ENCODE data around the gene C16orf95. TPM values are rescaled to one million over a fixed set of nuclear protein-coding genes. Genes with fewer than 3 reads are reported as not detected.
"Not testable (repeated sequence)": the region's sequence is repeated elsewhere in the genome, so short reads cannot be mapped to it uniquely, and the experiment has no call there.

C16orf95 gene
- total and polyA plus RNA-seq, 8 donors, result 1.1 to 4.7 (median 2.9) TPM

DNA sequence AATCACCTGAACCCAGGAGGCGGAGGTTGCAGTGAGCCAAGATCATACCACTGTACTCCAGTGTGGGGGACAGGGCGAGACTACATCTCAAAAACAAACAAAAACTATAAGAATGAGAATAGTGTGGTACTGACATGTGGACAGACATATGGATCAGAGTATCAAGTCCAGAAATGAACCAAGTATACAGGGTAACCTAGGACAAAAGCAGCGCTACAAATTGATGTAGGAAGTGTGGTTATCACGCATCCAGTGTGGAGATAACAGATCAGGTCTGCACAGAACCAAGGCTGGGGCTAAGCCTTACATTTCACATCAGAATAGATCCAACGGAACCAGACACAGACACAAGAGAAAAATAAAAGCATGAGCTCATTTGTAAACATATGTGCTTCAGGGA, 23.0 kb upstream of the C16orf95 start:
- H3K9me3 ChIP-seq, result no peaks in the 10 kb centered on the region
- no peak for FAIRE-seq
- WGBS, 2 donors, result 97 to 98% methylated on average over 5 of the region's 5 CpGs
- H3K36me3 ChIP-seq, result peaks cover 0 to 36% (median 7%) of the 10 kb centered on the region in 3 donors
- no peaks in the 10 kb centered on the region for H3K27me3 ChIP-seq
- H3K27ac ChIP-seq, result no peak overlapping the region
- no peak overlapping the region for H3K4me3 ChIP-seq
- TF ChIP-seq, protein P1, sequence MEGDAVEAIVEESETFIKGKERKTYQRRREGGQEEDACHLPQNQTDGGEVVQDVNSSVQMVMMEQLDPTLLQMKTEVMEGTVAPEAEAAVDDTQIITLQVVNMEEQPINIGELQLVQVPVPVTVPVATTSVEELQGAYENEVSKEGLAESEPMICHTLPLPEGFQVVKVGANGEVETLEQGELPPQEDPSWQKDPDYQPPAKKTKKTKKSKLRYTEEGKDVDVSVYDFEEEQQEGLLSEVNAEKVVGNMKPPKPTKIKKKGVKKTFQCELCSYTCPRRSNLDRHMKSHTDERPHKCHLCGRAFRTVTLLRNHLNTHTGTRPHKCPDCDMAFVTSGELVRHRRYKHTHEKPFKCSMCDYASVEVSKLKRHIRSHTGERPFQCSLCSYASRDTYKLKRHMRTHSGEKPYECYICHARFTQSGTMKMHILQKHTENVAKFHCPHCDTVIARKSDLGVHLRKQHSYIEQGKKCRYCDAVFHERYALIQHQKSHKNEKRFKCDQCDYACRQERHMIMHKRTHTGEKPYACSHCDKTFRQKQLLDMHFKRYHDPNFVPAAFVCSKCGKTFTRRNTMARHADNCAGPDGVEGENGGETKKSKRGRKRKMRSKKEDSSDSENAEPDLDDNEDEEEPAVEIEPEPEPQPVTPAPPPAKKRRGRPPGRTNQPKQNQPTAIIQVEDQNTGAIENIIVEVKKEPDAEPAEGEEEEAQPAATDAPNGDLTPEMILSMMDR (IDR thresholded peaks at IDR 0.05), result no peak
- H3K4me1 ChIP-seq, result no peaks in the 10 kb centered on the region
- ATAC-seq, result no peak
- DNase-seq, result no peak
- intact Hi-C loops (cut with DNase I), result no loop called here

DNA sequence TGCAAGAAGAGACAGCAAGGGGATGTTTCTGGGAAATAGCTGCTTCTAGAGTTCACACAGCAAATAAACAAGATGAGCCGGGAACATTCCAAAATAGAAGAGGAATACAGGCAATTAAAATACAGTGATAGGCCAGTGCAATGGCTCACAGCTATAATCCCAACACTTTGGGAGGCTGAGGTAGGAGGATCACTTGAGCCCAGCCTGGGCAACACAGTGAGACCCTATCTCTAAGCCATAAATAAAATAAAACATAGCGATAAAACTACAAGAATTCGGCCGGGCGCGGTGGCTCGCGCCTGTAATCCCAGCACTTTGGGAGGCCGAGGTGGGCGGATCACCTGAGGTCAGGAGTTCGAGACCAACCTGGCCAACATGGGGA, 22.5 kb upstream of the C16orf95 start:
- H3K36me3 ChIP-seq, result peaks cover 0 to 41% (median 12%) of the 10 kb centered on the region in 3 donors
- H3K4me1 ChIP-seq; H3K27ac ChIP-seq; DNase-seq; FAIRE-seq; ATAC-seq; H3K27me3 ChIP-seq; H3K4me3 ChIP-seq; H3K9me3 ChIP-seq; intact Hi-C loops (cut with DNase I): not testable (repeated sequence)
- 97 to 98% methylated on average over 11 of the region's 11 CpGs for WGBS, 2 donors

DNA sequence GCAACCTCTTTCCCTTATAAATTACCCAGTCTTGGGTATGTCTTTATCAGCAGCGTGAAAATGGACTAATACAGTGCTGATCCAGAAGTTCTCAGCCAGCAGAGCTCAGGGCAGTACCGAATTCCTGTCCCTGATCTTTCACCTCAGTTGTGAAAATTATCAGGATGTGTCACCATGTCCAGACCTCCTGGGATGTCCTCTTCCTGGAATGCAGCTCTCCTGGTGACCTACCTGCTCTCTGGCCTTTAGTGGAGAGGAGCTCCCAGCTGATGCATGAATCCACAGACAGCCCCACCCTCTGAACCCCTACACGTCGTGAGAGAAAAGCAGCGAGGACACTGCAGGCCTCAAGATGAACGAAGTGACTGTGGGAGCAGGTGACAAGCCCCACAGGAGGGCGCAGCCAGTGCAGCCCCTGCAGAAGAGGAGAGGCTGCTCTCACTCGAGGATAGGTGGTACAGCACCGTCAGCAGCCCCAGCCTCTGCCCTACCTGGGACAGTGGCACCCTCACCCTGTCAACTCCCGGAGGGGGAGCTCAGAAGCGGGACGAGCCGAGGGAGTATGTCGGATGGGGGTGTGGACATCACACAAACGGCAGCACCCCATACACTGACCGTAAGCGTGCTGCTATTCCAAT, 22.0 kb upstream of the C16orf95 start:
- no peak overlapping the region for H3K4me3 ChIP-seq
- WGBS, 2 donors, result 94% methylated on average over 17 of the region's 17 CpGs
- TF ChIP-seq, protein P1 (IDR thresholded peaks at IDR 0.05), result no peak
- H3K4me1 ChIP-seq, result no peaks in the 10 kb centered on the region
- no peak for ATAC-seq
- no peaks in the 10 kb centered on the region for H3K27me3 ChIP-seq
- H3K36me3 ChIP-seq, result peaks cover 0 to 46% (median 16%) of the 10 kb centered on the region in 3 donors
- intact Hi-C loops (cut with DNase I), result no loop called here
- H3K9me3 ChIP-seq, result no peaks in the 10 kb centered on the region
- H3K27ac ChIP-seq, result no peak overlapping the region
- DNase-seq, result peak in 1 of 6 donors; percentile 32
- FAIRE-seq, result no peak

DNA sequence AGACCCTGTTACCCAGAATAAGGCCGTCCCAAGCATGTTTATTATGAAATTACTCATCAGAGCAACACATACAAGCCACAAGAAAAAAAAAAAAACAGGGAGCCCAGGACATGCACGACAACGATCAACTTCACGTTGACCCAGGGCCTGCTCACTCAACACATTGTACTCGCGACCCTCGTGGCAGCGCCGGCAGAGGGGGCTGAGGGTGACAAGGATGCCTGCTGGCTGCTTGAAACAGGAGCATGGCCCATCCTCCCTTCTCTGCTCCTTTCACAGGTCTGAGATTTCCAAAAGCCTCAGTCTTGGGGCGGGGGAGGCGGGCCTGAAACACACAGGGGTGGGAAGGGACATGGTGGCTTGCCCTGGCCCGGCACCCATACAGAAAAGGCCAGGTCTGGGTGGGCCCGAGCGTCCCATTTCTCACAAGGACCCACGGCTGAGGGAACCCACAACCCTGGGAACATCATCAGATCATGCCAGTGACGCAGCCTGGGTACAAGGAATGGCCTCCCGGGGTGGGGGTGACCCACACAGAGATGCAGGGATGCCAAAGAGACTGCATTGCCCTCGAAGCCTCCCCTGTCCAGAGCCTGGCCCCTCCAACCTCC, 21.1 kb upstream of the C16orf95 start:
- no peaks in the 10 kb centered on the region for H3K27me3 ChIP-seq
- FAIRE-seq (no peak), DNase-seq (peak in 2 of 6 donors; percentile 6 to 36), ATAC-seq (no peak)
- H3K36me3 ChIP-seq, result peaks cover 0 to 50% (median 23%) of the 10 kb centered on the region in 3 donors
- H3K9me3 ChIP-seq, result no peaks in the 10 kb centered on the region
- no peak overlapping the region for H3K4me3 ChIP-seq
- WGBS, 2 donors, result 92% methylated on average over 18 of the region's 18 CpGs
- intact Hi-C loops (cut with DNase I), result no loop called here
- no peaks in the 10 kb centered on the region for H3K4me1 ChIP-seq
- TF ChIP-seq, protein P1 (IDR thresholded peaks at IDR 0.05), result no peak
- no peak overlapping the region for H3K27ac ChIP-seq

DNA sequence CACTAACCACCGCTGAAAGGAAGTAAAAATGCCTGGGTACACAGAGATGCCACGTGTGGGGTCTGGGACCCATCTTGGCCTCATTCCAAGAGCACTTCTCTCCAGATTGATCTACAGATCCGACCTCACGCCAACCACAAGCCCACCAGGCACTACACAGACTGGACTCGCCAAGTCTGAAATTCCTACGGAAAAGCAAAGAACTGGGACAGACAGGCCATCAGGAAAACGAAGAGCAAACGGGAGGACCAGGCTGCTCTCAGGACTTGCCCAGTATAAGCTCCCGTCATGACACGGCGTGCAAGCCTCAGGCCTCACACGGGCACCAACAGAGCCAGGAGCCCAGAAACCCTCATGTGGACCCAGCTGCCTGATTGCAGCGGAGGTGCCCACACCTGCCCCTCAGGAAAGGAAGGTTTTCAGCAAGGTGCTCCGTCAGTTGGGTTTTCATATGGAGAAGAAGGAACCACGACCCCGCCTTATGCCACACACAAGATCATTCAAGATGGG, 20.1 kb upstream of the C16orf95 start:
- intact Hi-C loops (cut with DNase I), result no loop called here
- TF ChIP-seq, protein P1 (IDR thresholded peaks at IDR 0.05), result no peak
- no peaks in the 10 kb centered on the region for H3K9me3 ChIP-seq
- DNase-seq, result peak in 1 of 6 donors; percentile 29
- no peak for FAIRE-seq
- no peaks in the 10 kb centered on the region for H3K4me1 ChIP-seq
- no peaks in the 10 kb centered on the region for H3K27me3 ChIP-seq
- H3K27ac ChIP-seq, result no peak overlapping the region
- WGBS, 2 donors, result 82 to 84% methylated on average over 16 of the region's 16 CpGs
- H3K36me3 ChIP-seq, result peaks cover 0 to 46% (median 22%) of the 10 kb centered on the region in 3 donors
- no peak for ATAC-seq
- H3K4me3 ChIP-seq, result no peak overlapping the region

All from pancreas (tissue), 10 donors.